ENCODE measurements around the gene ZNF143. TPM values are rescaled to one million over a fixed set of nuclear protein-coding genes. Genes with fewer than 3 reads are reported as not detected.

Gene ZNF143
- total and polyA plus RNA-seq, 10 of the 15 experiments (the other 5 are each of a cell fraction or from before 2014, with no cell fraction given), result 13.6 to 48.7 (median 19.4) TPM

- FAIRE-seq (no peak), DNase-seq (ENCODE audit: low read depth, low spot score) (no peak), ATAC-seq (no peak)
- 93% methylated on average over 1 of the region's 1 CpG for WGBS (ENCODE audit: insufficient coverage, insufficient replicate concordance, low lambda C conversion rate, missing lambda C conversion rate)
- H3K36me3 ChIP-seq (ENCODE audit: control insufficient read depth in 2 of 2, insufficient read depth in 2 of 2, low read length in 1 of 2), result no peaks in the 10 kb centered on the region
- H3K9ac ChIP-seq (ENCODE audit: control insufficient read depth, insufficient read depth, low read length), result no peak overlapping the region
- peaks cover 15% of the 10 kb centered on the region for H3K4me1 ChIP-seq (ENCODE audit: control insufficient read depth, insufficient read depth, low read length)
- H4K20me1 ChIP-seq (ENCODE audit: control insufficient read depth, insufficient read depth), result no peaks in the 10 kb centered on the region
- SMC1A ChIA-PET (ENCODE audit: uncharacterized antibody, unreplicated experiment), result interaction anchor here (0.9 to 6.1 kb wide), 3 partner anchors 13 to 38 kb away, joined by 4 to 35 read pairs (median 4); no protein-coding TSS in a partner anchor
- no peak overlapping the region for H3K4me3 ChIP-seq
- CTCF ChIA-PET, result interaction anchor here (1.0 to 1.7 kb wide), 3 partner anchors 26 to 41 kb away, joined by 3 to 6 read pairs (median 3); no protein-coding TSS in a partner anchor
- no peaks in the 10 kb centered on the region for H3K27me3 ChIP-seq (replicated peaks in 1 of 2; ENCODE audit: control insufficient read depth in 2 of 2, insufficient read depth in 2 of 2, low read length in 1 of 2)
- in situ Hi-C loops (cut with MboI), result no loop called here
- intact Hi-C loops (cut with micrococcal nuclease; ENCODE audit: unreplicated experiment), result no loop called here
- no peaks in the 10 kb centered on the region for H3K79me2 ChIP-seq (ENCODE audit: control insufficient read depth, insufficient read depth, low read length)
- H3K4me2 ChIP-seq (ENCODE audit: control insufficient read depth, insufficient read depth), result no peak overlapping the region
- no peak overlapping the region for H2AFZ ChIP-seq (ENCODE audit: control insufficient read depth, low read depth, low read length)
- BruUV-seq (replicated peaks), result no TSS peak
- POLR2A ChIA-PET, result interaction anchor here (0.6 kb wide), 1 partner anchor 35 kb away, joined by 10 read pairs; no protein-coding TSS in a partner anchor
- TF ChIP-seq MAX (IDR thresholded peaks at IDR 0.05; ENCODE audit: low read depth, low read length) (no peak), E4F1 (IDR thresholded peaks at IDR 0.05; ENCODE audit: borderline replicate concordance, partially characterized antibody) (no peak), STAT1 (conservative IDR thresholded peaks at IDR 0.05) (no peak), MXI1 (IDR thresholded peaks at IDR 0.05; ENCODE audit: low read depth, low read length) (no peak), CHD4 (IDR thresholded peaks at IDR 0.05) (no peak), GATAD2B (conservative IDR thresholded peaks at IDR 0.05; ENCODE audit: low read depth) (no peak), IRF5 (IDR thresholded peaks at IDR 0.05; ENCODE audit: borderline replicate concordance) (no peak), EP300 (IDR thresholded peaks at IDR 0.05; ENCODE audit: borderline replicate concordance in 1 of 2, control insufficient read depth in 1 of 2, low read depth in 2 of 2, low read length in 2 of 2) (no peak), CHD1 (IDR thresholded peaks at IDR 0.05; ENCODE audit: low read depth, low read length) (no peak), TAF1 (IDR thresholded peaks at IDR 0.05; ENCODE audit: borderline replicate concordance, low read depth, low read length) (no peak)
- H3K27ac ChIP-seq (ENCODE audit: control insufficient read depth, insufficient read depth), result no peak overlapping the region
- RAD21 ChIA-PET (ENCODE audit: unreplicated experiment), result no interaction called here
- H3K9me3 ChIP-seq (replicated peaks; ENCODE audit: control insufficient read depth, insufficient read depth, low read length), result peaks cover 2% of the 10 kb centered on the region
These were observed 102.5 kb downstream of the ZNF143 start for GRCh38 chr11:9563196-9563730.
